ENCODE measurements around the gene TMTC1. TPM values are rescaled to one million over a fixed set of nuclear protein-coding genes. Genes with fewer than 3 reads are reported as not detected.

TMTC1 gene
- total and polyA plus RNA-seq, 9 of the 15 experiments (the other 6 are each of a cell fraction or from before 2014, with no cell fraction given): under 0.01 to 0.18 (median 0.06) TPM; not detected in 2

DNA sequence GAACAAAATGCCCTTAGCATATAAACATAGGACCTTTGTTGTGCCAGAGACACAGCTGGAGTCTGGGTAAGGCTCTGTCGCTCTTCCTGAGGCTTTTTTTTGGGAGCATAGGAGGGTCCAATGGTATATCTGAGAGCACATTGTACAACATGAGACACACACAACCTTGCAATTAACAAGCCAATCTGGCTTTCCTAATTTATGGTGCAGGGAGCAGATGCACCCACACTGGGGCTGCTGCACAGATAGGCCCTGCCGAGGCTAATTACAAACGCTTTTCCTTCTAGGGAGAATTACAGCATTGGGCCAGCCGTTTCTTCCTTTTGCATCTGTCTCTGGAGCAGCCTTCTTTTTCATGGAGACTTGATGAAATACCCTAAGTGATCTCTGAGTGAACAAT, 211.3 kb downstream of the TMTC1 start:
- Histone ChIP-seq H3K9me1 (ENCODE audit: control insufficient read depth, insufficient read depth, low read length) (no peaks in the 10 kb centered on the region), H2AFZ (ENCODE audit: low read depth, low read length) (no peak overlapping the region), H3K27me3 (ENCODE audit: control insufficient read depth in 2 of 2, insufficient read depth in 2 of 2, low read length in 2 of 2) (no peaks in the 10 kb centered on the region), H3K9ac (ENCODE audit: insufficient read depth in 1 of 2, low read depth in 2 of 2, low read length in 2 of 2) (no peak overlapping the region), H3K36me3 (ENCODE audit: control insufficient read depth, insufficient read depth, low read length) (no peaks in the 10 kb centered on the region), H3K4me1 (replicated peaks in 1 of 2; ENCODE audit: control insufficient read depth in 2 of 2, insufficient read depth in 2 of 2, low read length in 2 of 2) (no peaks in the 10 kb centered on the region), H3K27ac (ENCODE audit: extremely low read depth, low read depth, low read length) (no peak overlapping the region), H3K79me2 (ENCODE audit: control insufficient read depth, insufficient read depth, low read length) (no peaks in the 10 kb centered on the region), H3K4me2 (ENCODE audit: insufficient read depth, low read length) (no peak overlapping the region), H4K20me1 (replicated peaks; ENCODE audit: control insufficient read depth, insufficient read depth, low read length) (no peaks in the 10 kb centered on the region), H3K9me3 (replicated peaks; ENCODE audit: control insufficient read depth, insufficient read depth, low read depth, low read length) (no peaks in the 10 kb centered on the region), H3K4me3 (no peak overlapping the region)
- no peak for DNase-seq (ENCODE audit: extremely low read depth in 1 of 4, low spot score in 3 of 4)
- no peak for FAIRE-seq
- ChIA-PET POLR2A (no interaction called here), CTCF (ENCODE audit: low intra/inter-chr PET ratio) (no interaction called here)
- WGBS (ENCODE audit: insufficient coverage, low coverage, missing lambda C conversion rate): 2% methylated on average over 4 of the region's 4 CpGs
- no TSS peak for BruUV-seq (replicated peaks)
- no peak for TF ChIP-seq HDAC1 (IDR thresholded peaks at IDR 0.05)
- no peak for TF ChIP-seq ATF4 (CRISPR knock-in tag; IDR thresholded peaks at IDR 0.05)
- TF ChIP-seq IFI16 (CRISPR knock-in tag; IDR thresholded peaks at IDR 0.05): no peak
- TF ChIP-seq ZBTB17 (CRISPR knock-in tag; IDR thresholded peaks at IDR 0.05): no peak
- TF ChIP-seq MTA3 (IDR thresholded peaks at IDR 0.05; ENCODE audit: borderline replicate concordance): no peak
- no peak for TF ChIP-seq SRF (CRISPR knock-in tag; IDR thresholded peaks at IDR 0.05)
- TF ChIP-seq RBM34 (IDR thresholded peaks at IDR 0.05; ENCODE audit: borderline replicate concordance, insufficient read depth, low read length): no peak
- TF ChIP-seq POLR2G (IDR thresholded peaks at IDR 0.05; ENCODE audit: low read depth, low read length): no peak
- TF ChIP-seq FOXK1 (CRISPR knock-in tag; IDR thresholded peaks at IDR 0.05; ENCODE audit: borderline replicate concordance): no peak
- TF ChIP-seq, protein P1, sequence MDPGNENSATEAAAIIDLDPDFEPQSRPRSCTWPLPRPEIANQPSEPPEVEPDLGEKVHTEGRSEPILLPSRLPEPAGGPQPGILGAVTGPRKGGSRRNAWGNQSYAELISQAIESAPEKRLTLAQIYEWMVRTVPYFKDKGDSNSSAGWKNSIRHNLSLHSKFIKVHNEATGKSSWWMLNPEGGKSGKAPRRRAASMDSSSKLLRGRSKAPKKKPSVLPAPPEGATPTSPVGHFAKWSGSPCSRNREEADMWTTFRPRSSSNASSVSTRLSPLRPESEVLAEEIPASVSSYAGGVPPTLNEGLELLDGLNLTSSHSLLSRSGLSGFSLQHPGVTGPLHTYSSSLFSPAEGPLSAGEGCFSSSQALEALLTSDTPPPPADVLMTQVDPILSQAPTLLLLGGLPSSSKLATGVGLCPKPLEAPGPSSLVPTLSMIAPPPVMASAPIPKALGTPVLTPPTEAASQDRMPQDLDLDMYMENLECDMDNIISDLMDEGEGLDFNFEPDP (CRISPR knock-in tag; IDR thresholded peaks at IDR 0.05): no peak
- TF ChIP-seq, protein P2, sequence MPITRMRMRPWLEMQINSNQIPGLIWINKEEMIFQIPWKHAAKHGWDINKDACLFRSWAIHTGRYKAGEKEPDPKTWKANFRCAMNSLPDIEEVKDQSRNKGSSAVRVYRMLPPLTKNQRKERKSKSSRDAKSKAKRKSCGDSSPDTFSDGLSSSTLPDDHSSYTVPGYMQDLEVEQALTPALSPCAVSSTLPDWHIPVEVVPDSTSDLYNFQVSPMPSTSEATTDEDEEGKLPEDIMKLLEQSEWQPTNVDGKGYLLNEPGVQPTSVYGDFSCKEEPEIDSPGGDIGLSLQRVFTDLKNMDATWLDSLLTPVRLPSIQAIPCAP (CRISPR knock-in tag; IDR thresholded peaks at IDR 0.05; ENCODE audit: borderline replicate concordance): no peak
- no peak for ATAC-seq
- in situ Hi-C loops (cut with MboI) (no loop called here), intact Hi-C loops (cut with micrococcal nuclease) (no loop called here)

Data from K562 (cell line).